IMR-90 (cell line): Measurements from ENCODE around the gene MUC5B. TPM values are rescaled to one million over a fixed set of nuclear protein-coding genes. Genes with fewer than 3 reads are reported as not detected.

ENCODE experiments used
- ATAC-seq: fragments of 200-7000 bp; cut with Tn5 transposase; 2 replicates; pipeline ENCODE4 v1.9.1; 2020; ENCODE audit warnings: low read depth, mild to moderate bottlenecking, moderate library complexity
- BruUV-seq: library from RNA; stranded (reverse); fragments of 400-500 nt; replicated peaks from 2 replicates; lab custom pipeline; 2021; lab: Mats Ljungman, UMichigan
- CTCF ChIA-PET: fragments of 300-600 bp; formaldehyde crosslinking; extraction: SDS; loops from one replicate; lab custom pipeline; 2021; ENCODE audit warnings: antibody characterized with exemption; lab: Yijun Ruan, JAX
- POLR2A ChIA-PET: fragments of 300-600 bp; sonication (Branson Sonifier 250); formaldehyde crosslinking; loops from one replicate; lab custom pipeline; 2022; ENCODE audit warnings: antibody characterized with exemption; ENCODE audit not compliant: unreplicated experiment; lab: Charles Lee
- DNase-seq: peaks from one replicate; pipeline ENCODE4 v3.0.0; 2013
- H2AFZ ChIP-seq: replicated peaks from 2 replicates; pipeline ENCODE3; 2013; ENCODE audit warnings: low read length, mild to moderate bottlenecking; ENCODE audit not compliant: poor library complexity
- H2AK5ac ChIP-seq: 2 replicates; pipeline ENCODE4 v1.6.1; 2013; ENCODE audit warnings: low read depth, low read length, inconsistent platforms
- H2AK9ac ChIP-seq: replicated peaks from 2 replicates; pipeline ENCODE3; 2013; ENCODE audit warnings: mild to moderate bottlenecking, low read depth, low read length, moderate library complexity; ENCODE audit not compliant: poor library complexity
- H2BK120ac ChIP-seq: 2 replicates; pipeline ENCODE4 v1.6.1; 2013; ENCODE audit warnings: low read depth, low read length, inconsistent platforms
- H2BK15ac ChIP-seq: 3 replicates; pipeline ENCODE4 v1.6.1; 2013; ENCODE audit warnings: low read depth, low read length, inconsistent platforms
- H2BK20ac ChIP-seq: 2 replicates; pipeline ENCODE4 v1.6.1; 2013; ENCODE audit warnings: low read depth, mild to moderate bottlenecking, inconsistent platforms, low read length, moderate library complexity
- H2BK5ac ChIP-seq: 2 replicates; pipeline ENCODE4 v1.6.1; 2013; ENCODE audit warnings: mild to moderate bottlenecking, low read depth, low read length, inconsistent platforms; ENCODE audit not compliant: poor library complexity, severe bottlenecking
- H3K14ac ChIP-seq: replicated peaks from 2 replicates; pipeline ENCODE4 v1.6.1; 2013; ENCODE audit warnings: low read depth, low read length, inconsistent platforms
- H3K18ac ChIP-seq: 2 replicates; pipeline ENCODE4 v1.6.1; 2013; ENCODE audit warnings: low read depth, low read length, control low read depth
- H3K23ac ChIP-seq: 2 replicates; pipeline ENCODE4 v1.6.1; 2013; ENCODE audit warnings: low read depth, low read length, inconsistent platforms
- H3K27ac ChIP-seq: 2 replicates; pipeline ENCODE4 v1.5.1; 2013; ENCODE audit warnings: mild to moderate bottlenecking, control low read depth, low read length; ENCODE audit not compliant: insufficient read depth
- H3K27me3 ChIP-seq: 2 replicates; pipeline ENCODE4 v1.6.1; 2013; ENCODE audit warnings: low read length; ENCODE audit not compliant: control insufficient read depth, insufficient read depth
- H3K36me3 ChIP-seq: 2 replicates; pipeline ENCODE4 v1.6.1; 2013; ENCODE audit warnings: low read length, mixed read lengths; ENCODE audit not compliant: control insufficient read depth, insufficient read depth
- H3K4ac ChIP-seq: 2 replicates; pipeline ENCODE4 v1.6.1; 2013; ENCODE audit warnings: low read depth, low read length, inconsistent platforms
- H3K4me1 ChIP-seq: 2 replicates; pipeline ENCODE4 v1.6.1; 2013; ENCODE audit warnings: low read length, mixed read lengths; ENCODE audit not compliant: control insufficient read depth, insufficient read depth
- H3K4me2 ChIP-seq: 2 replicates; pipeline ENCODE4 v1.6.1; 2013; ENCODE audit warnings: low read depth, mild to moderate bottlenecking, control low read depth, low read length, moderate library complexity
- H3K4me3 ChIP-seq: 2 replicates; pipeline ENCODE4 v1.5.1; 2013; ENCODE audit warnings: low read depth, mild to moderate bottlenecking, control low read depth, low read length, moderate library complexity; ENCODE audit not compliant: insufficient read depth
- H3K56ac ChIP-seq: 2 replicates; pipeline ENCODE4 v1.6.1; 2013; ENCODE audit warnings: low read length, inconsistent platforms; ENCODE audit not compliant: insufficient read depth; ENCODE audit errors: extremely low read depth
- H3K79me1 ChIP-seq, 2 experiments: 2 replicates each; pipeline ENCODE4 v1.6.1; 2013; ENCODE audit warnings: low read length in 2 of 2, inconsistent platforms in 1 of 2, low read depth in 1 of 2
- H3K9ac ChIP-seq: 2 replicates; pipeline ENCODE4 v1.6.1; 2013; ENCODE audit warnings: low read depth, low read length, control low read depth
- H3K9me1 ChIP-seq: 2 replicates; pipeline ENCODE4 v1.6.1; 2013; ENCODE audit warnings: low read length, inconsistent platforms; ENCODE audit not compliant: insufficient read depth
- H3K9me3 ChIP-seq: 2 replicates; pipeline ENCODE4 v1.6.1; 2013; ENCODE audit warnings: low read length; ENCODE audit not compliant: control insufficient read depth, insufficient read depth
- H4K20me1 ChIP-seq: 2 replicates; pipeline ENCODE4 v1.6.1; 2013; ENCODE audit warnings: low read length, inconsistent platforms; ENCODE audit not compliant: insufficient read depth
- H4K5ac ChIP-seq: 2 replicates; pipeline ENCODE4 v1.6.1; 2013; ENCODE audit warnings: mild to moderate bottlenecking, low read depth, low read length, control low read depth
- H4K8ac ChIP-seq, 2 experiments: 2 replicates each; pipeline ENCODE4 v1.6.1; 2013; ENCODE audit warnings: low read depth in 2 of 2, low read length in 2 of 2, control low read depth in 1 of 2, inconsistent platforms in 1 of 2
- H4K91ac ChIP-seq: 2 replicates; pipeline ENCODE4 v1.6.1; 2013; ENCODE audit warnings: low read depth, low read length, inconsistent platforms; ENCODE audit not compliant: insufficient read depth
- CEBPB ChIP-seq: IDR thresholded peaks from 2 replicates; pipeline ENCODE4 v1.6.1; 2012; ENCODE audit warnings: low read depth, low read length, improper control_type of control experiment
- CHD1 ChIP-seq: IDR thresholded peaks from 2 replicates; pipeline ENCODE4 v1.6.1; 2012; ENCODE audit warnings: low read depth, low read length, improper control_type of control experiment
- CTCF ChIP-seq: conservative IDR thresholded peaks from 2 replicates; pipeline ENCODE4 v1.5.1; 2012; ENCODE audit warnings: mild to moderate bottlenecking, low read depth, low read length, improper control_type of control experiment
- FOS ChIP-seq: fragments of 150-350 bp; IDR thresholded peaks from 2 replicates; pipeline ENCODE4 v1.6.1; 2016; ENCODE audit warnings: low read depth, low read length
- MAFK ChIP-seq: IDR thresholded peaks from 2 replicates; pipeline ENCODE4 v1.6.1; 2012; ENCODE audit warnings: low read depth, low read length, improper control_type of control experiment
- MAZ ChIP-seq: IDR thresholded peaks from 2 replicates; pipeline ENCODE4 v1.6.1; 2012; ENCODE audit warnings: low read depth, mild to moderate bottlenecking, low read length, improper control_type of control experiment, moderate library complexity, borderline replicate concordance
- MXI1 ChIP-seq: IDR thresholded peaks from 2 replicates; pipeline ENCODE4 v1.6.1; 2012; ENCODE audit warnings: low read depth, mild to moderate bottlenecking, low read length, moderate library complexity, borderline replicate concordance
- NFE2L2 ChIP-seq: fragments of 150-350 bp; IDR thresholded peaks from 2 replicates; pipeline ENCODE4 v1.6.1; 2016; ENCODE audit warnings: low read depth, mild to moderate bottlenecking, low read length
- POLR2A ChIP-seq: IDR thresholded peaks from 2 replicates; pipeline ENCODE4 v1.6.1; 2012; ENCODE audit warnings: mild to moderate bottlenecking, low read depth, low read length
- RAD21 ChIP-seq: IDR thresholded peaks from 2 replicates; pipeline ENCODE4 v1.6.1; 2012; ENCODE audit warnings: low read length, improper control_type of control experiment
- RCOR1 ChIP-seq: IDR thresholded peaks from 2 replicates; pipeline ENCODE4 v1.6.1; 2012; ENCODE audit warnings: mild to moderate bottlenecking, low read length, improper control_type of control experiment; ENCODE audit not compliant: insufficient replicate concordance
- RFX5 ChIP-seq: IDR thresholded peaks from 2 replicates; pipeline ENCODE4 v1.8.0; 2012; ENCODE audit warnings: low read depth, mild to moderate bottlenecking, low read length, moderate library complexity
- SMC3 ChIP-seq: fragments of 150-350 bp; IDR thresholded peaks from 2 replicates; pipeline ENCODE4 v1.6.1; 2016; ENCODE audit warnings: low read depth, mild to moderate bottlenecking, antibody characterized with exemption, low read length, moderate library complexity
- USF2 ChIP-seq: fragments of 150-350 bp; IDR thresholded peaks from 2 replicates; pipeline ENCODE4 v1.6.1; 2017; ENCODE audit warnings: mild to moderate bottlenecking, antibody characterized with exemption, low read length, low read depth
- WGBS, 2 experiments: methylation state at CpG; one replicate each; pipeline versions ENCODE4 v1.1.5 to v1.1.7; 2013; ENCODE audit warnings: missing lambda C conversion rate in 2 of 2; ENCODE audit not compliant: insufficient read length in 1 of 2; ENCODE audit errors: extremely low coverage in 2 of 2; 5-methylcytosine and 5-hydroxymethylcytosine counted together
- dilution Hi-C: fragments of 300-500 bp; cut with HindIII; formaldehyde crosslinking; loops from one replicate; pipeline ENCODE4 v1.14.3; 2018; ENCODE audit warnings: low sequenced_read_pairs; ENCODE audit not compliant: unreplicated experiment
- in situ Hi-C: fragments of 300-500 bp; cut with MboI; formaldehyde crosslinking; loops from 3 replicates; pipeline ENCODE4 v1.14.3; 2019; ENCODE audit warnings: low sequenced_read_pairs, inconsistent platforms, mixed read lengths
- intact Hi-C: fragments of 100-400 bp; cut with micrococcal nuclease; formaldehyde crosslinking; loops from 2 replicates; pipeline ENCODE4 v1.10.0; 2022
- polyA plus RNA-seq, 3 experiments: library from polyadenylated mRNA; depleted of rRNA; stranded (reverse); fragments of >200 nt; gene quantifications; 2 replicates each; pipeline ENCODE4 v1.2.3, GENCODE V29; 2012; ENCODE audit warnings: low replicate concordance in 1 of 3
- total RNA-seq: library from RNA; depleted of rRNA; stranded (reverse); fragments of >200 nt; gene quantifications from 2 replicates; pipeline ENCODE4 v1.2.3, GENCODE V29; 2012

MUC5B gene
- total and polyA plus RNA-seq, 2 of the 4 experiments (the other 2 are of a cell fraction), result not detected

- no peak for TF ChIP-seq MAZ
Measured at GRCh38 chr11:1226226-1226985, 3.5 kb downstream of the MUC5B start (continued).

GRCh38 chr11:1226986-1227550 lies 4.2 kb downstream of the MUC5B start:
- no peak overlapping the region for H2BK20ac ChIP-seq
- ChIA-PET CTCF (interaction anchor here (1.1 kb wide), 1 partner anchor 10 kb away, joined by 3 read pairs; no protein-coding TSS in a partner anchor), POLR2A (no interaction called here)
- WGBS, 2 experiments, result 72% methylated on average over 5 of the region's 23 CpGs; no CpG with 5 or more reads in 1 of the 2 experiments
- in situ Hi-C loops, result no loop called here
- H3K4ac ChIP-seq, result no peak overlapping the region
- BruUV-seq, result no TSS peak
- no peak overlapping the region for H3K14ac ChIP-seq
- H3K36me3 ChIP-seq, result no peaks in the 10 kb centered on the region
- H2BK120ac ChIP-seq, result no peak overlapping the region
- H2AFZ ChIP-seq, result no peak overlapping the region
- H4K5ac ChIP-seq, result no peak overlapping the region
- ATAC-seq, result peak; percentile 61
- H3K79me1 ChIP-seq, result no peaks in the 10 kb centered on the region
- no peak overlapping the region for H3K18ac ChIP-seq
- no peak overlapping the region for H4K91ac ChIP-seq
- no peaks in the 10 kb centered on the region for H3K9me1 ChIP-seq
- H4K8ac ChIP-seq, result no peak overlapping the region
- H3K27me3 ChIP-seq, result peaks cover 6% of the 10 kb centered on the region; the same call in 1 of the 2 replicates
- DNase-seq, result peak; percentile 4
- H3K56ac ChIP-seq, result no peak overlapping the region
- no peak overlapping the region for H2AK5ac ChIP-seq
- H3K23ac ChIP-seq, result no peak overlapping the region
- H4K20me1 ChIP-seq, result no peaks in the 10 kb centered on the region; the same call in 1 of the 2 replicates
- H2AK9ac ChIP-seq, result no peak overlapping the region
- no peak overlapping the region for H2BK5ac ChIP-seq
- H3K9ac ChIP-seq, result no peak overlapping the region
- H3K4me2 ChIP-seq, result no peak overlapping the region
- dilution Hi-C loops, result no loop called here
- H3K4me3 ChIP-seq, result no peak overlapping the region
- H2BK15ac ChIP-seq, result no peak overlapping the region
- H3K4me1 ChIP-seq, result no peaks in the 10 kb centered on the region
- intact Hi-C loops, result no loop called here
- no peaks in the 10 kb centered on the region for H3K9me3 ChIP-seq
- H3K27ac ChIP-seq, result no peak overlapping the region
- TF ChIP-seq NFE2L2 (no peak), RAD21 (peak; percentile 21; the same call in 1 of the 2 replicates), RCOR1 (no peak), CEBPB (no peak), RFX5 (no peak), POLR2A (no peak), MAZ (no peak), CHD1 (no peak), FOS (no peak), USF2 (no peak), CTCF (peak; percentile 26; the same call in 1 of the 2 replicates), SMC3 (peak; percentile 34), MXI1 (no peak), MAFK (no peak)
